Measurements from ENCODE around the gene PROM1.

Gene PROM1

DNA sequence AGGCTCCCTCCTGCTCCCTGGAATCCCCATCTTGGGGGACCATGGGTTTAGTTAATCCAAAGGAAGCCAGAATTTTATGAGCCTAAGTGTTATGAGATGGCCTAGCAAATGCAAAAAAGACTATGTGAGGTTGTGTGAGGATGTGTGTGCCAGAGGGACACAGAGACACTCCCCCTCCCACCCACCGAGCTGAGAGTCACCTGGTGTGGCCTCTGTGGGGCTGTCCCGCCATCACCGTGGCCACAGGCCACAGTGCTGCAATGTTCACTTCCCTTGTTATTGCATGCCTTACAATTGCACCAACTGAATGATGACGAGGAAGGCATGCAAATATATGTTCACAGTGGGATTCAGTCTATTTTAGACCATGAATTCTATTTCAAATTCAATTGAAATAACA is 120.2 kb downstream of the PROM1 start:
- Histone ChIP-seq H3K36me3 (ENCODE audit: control insufficient read depth in 4 of 4, insufficient read depth in 4 of 4, low read length in 3 of 4) (peaks cover 0 to 5% (median 3%) of the 10 kb centered on the region in 4 experiments), H3K4me1 (ENCODE audit: control extremely low read depth in 1 of 4, control insufficient read depth in 4 of 4, insufficient read depth in 4 of 4, low read length in 3 of 4) (peaks cover 5 to 15% (median 10%) of the 10 kb centered on the region in 4 experiments), H3K27ac (ENCODE audit: insufficient read depth in 1 of 2, low read depth in 1 of 2, low read length in 2 of 2, poor library complexity in 1 of 2, severe bottlenecking in 2 of 2) (no peak overlapping the region), H3K9me3 (ENCODE audit: control extremely low read depth in 1 of 5, control insufficient read depth in 4 of 5, insufficient read depth in 2 of 5, low read depth in 1 of 5, low read length in 4 of 5) (peaks cover 0 to 6% (median 1%) of the 10 kb centered on the region in 5 experiments), H3K27me3 (replicated peaks in 2 of 5; ENCODE audit: control insufficient read depth in 4 of 5, insufficient read depth in 5 of 5, low read length in 4 of 5) (no peaks in the 10 kb centered on the region), H3K4me3 (ENCODE audit: control insufficient read depth in 1 of 7, extremely low read depth in 1 of 7, insufficient read depth in 4 of 7, low read depth in 2 of 7, low read length in 6 of 7) (peak overlapping the region in 2 of 7 experiments; percentile 23 to 46)
- peak; percentile 29 to 89 (median 87) for DNase-seq
- POLR2A ChIA-PET = no interaction called here
- 0% methylated on average over 2 of the region's 4 CpGs for WGBS (ENCODE audit: insufficient coverage)
- CTCF ChIA-PET = interaction anchor here (0.6 to 5.8 kb wide), 9 partner anchors 10 to 303 kb away, joined by 3 to 43 read pairs (median 4); no protein-coding TSS in a partner anchor

DNA sequence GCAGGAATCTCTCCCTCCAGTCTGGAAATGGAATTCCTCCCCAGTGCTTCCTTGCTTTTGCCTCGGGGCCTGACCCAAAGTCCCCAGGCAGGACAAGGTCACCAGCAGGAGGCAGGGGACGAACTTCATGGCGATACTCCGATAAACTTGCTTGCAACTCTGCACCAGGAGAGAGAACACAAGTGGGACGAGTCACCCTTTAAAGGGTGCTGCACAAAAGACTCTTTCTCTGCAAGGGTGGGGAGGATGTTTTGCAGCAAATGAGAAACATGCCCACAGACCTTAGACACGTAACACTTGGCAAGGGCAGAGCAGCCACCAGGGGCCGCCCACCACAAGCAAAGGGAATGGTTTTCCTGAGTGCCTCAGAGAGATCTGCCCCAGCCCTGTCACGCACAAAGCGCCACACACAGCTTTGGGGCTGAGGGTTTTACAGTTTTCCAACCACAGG is 120.8 kb downstream of the PROM1 start, which contains the start of gene FGFBP2:
FGFBP2 (minus strand) TSS at position 175 of the 451 bp plus-strand sequence; CDS start at position 129, 46 bp downstream.
- peaks cover 0 to 3% (median 0%) of the 10 kb centered on the region in 4 experiments for H3K36me3 ChIP-seq (ENCODE audit: control insufficient read depth in 4 of 4, insufficient read depth in 4 of 4, low read length in 3 of 4)
- peak; percentile 71 to 88 (median 84) for DNase-seq
- ChIA-PET POLR2A (no interaction called here), CTCF (interaction anchor here (0.6 to 5.8 kb wide), 14 partner anchors 9 to 303 kb away, joined by 3 to 43 read pairs (median 3); no protein-coding TSS in a partner anchor)
- no peak within 1 kb of the TSS for H3K27ac ChIP-seq (ENCODE audit: insufficient read depth in 1 of 2, low read depth in 1 of 2, low read length in 2 of 2, poor library complexity in 1 of 2, severe bottlenecking in 2 of 2)
- peaks cover 5 to 15% (median 10%) of the 10 kb centered on the region in 4 experiments for H3K4me1 ChIP-seq (ENCODE audit: control extremely low read depth in 1 of 4, control insufficient read depth in 4 of 4, insufficient read depth in 4 of 4, low read length in 3 of 4)
- peaks cover 0 to 6% (median 1%) of the 10 kb centered on the region in 5 experiments for H3K9me3 ChIP-seq (ENCODE audit: control extremely low read depth in 1 of 5, control insufficient read depth in 4 of 5, insufficient read depth in 2 of 5, low read depth in 1 of 5, low read length in 4 of 5)
- peak within 1 kb of the TSS in 2 of 7 experiments; percentile 23 to 46 for H3K4me3 ChIP-seq (ENCODE audit: control insufficient read depth in 1 of 7, extremely low read depth in 1 of 7, insufficient read depth in 4 of 7, low read depth in 2 of 7, low read length in 6 of 7)
- H3K27me3 ChIP-seq (replicated peaks in 2 of 5; ENCODE audit: control insufficient read depth in 4 of 5, insufficient read depth in 5 of 5, low read length in 4 of 5) = no peaks in the 10 kb centered on the region
- 50% methylated on average over 9 of the region's 9 CpGs for WGBS (ENCODE audit: insufficient coverage)

DNA sequence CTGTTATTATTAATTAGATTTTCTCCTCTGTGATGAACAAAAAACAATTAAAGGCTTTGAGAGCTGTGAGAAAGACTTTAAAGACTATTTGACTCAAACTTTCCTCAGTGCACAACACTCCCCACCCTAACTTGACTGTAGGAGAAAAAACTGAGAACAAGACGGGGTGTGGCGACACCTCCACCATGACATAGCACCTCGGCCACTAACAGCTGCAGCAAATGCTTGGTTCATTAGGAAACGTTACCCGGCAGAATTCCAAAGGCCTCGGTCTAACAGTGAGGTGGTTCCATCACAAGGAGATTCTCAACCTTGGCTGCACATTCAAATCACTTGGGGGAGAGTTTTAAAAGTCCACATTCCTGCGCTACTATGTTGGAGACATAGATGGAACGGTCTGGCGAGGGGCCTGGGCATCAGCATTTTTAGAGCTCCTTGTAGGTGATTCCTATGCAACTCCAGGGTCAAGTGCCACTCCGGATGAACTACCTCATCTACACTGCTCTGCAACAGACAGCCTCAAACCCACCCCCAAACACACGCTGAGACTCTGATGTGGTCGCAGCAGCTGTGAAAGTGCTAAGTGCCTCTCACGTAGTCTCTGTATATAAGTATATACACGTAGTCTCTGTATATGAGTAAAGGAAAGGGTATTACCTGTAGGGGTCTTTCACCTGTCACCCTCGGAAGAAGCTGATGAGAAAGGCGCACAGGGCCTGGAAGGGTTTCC is 121.9 kb downstream of the PROM1 start:
- CTCF ChIA-PET = interaction anchor here (0.8 to 5.8 kb wide), 16 partner anchors 8 to 482 kb away, joined by 3 to 43 read pairs (median 3); no protein-coding TSS in a partner anchor
- no peak overlapping the region for H3K27ac ChIP-seq (ENCODE audit: insufficient read depth in 1 of 2, low read depth in 1 of 2, low read length in 2 of 2, poor library complexity in 1 of 2, severe bottlenecking in 2 of 2)
- WGBS (ENCODE audit: insufficient coverage) = 87% methylated on average over 6 of the region's 16 CpGs
- no peak for DNase-seq
- no peaks in the 10 kb centered on the region for H3K36me3 ChIP-seq (ENCODE audit: control insufficient read depth in 4 of 4, insufficient read depth in 4 of 4, low read length in 3 of 4)
- POLR2A ChIA-PET = no interaction called here
- H3K4me3 ChIP-seq (ENCODE audit: control insufficient read depth in 1 of 7, extremely low read depth in 1 of 7, insufficient read depth in 4 of 7, low read depth in 2 of 7, low read length in 6 of 7) = no peak overlapping the region
- H3K9me3 ChIP-seq (ENCODE audit: control extremely low read depth in 1 of 5, control insufficient read depth in 4 of 5, insufficient read depth in 2 of 5, low read depth in 1 of 5, low read length in 4 of 5) = peaks cover 0 to 6% (median 0%) of the 10 kb centered on the region in 5 experiments
- no peaks in the 10 kb centered on the region for H3K27me3 ChIP-seq (replicated peaks in 2 of 5; ENCODE audit: control insufficient read depth in 4 of 5, insufficient read depth in 5 of 5, low read length in 4 of 5)
- H3K4me1 ChIP-seq (ENCODE audit: control extremely low read depth in 1 of 4, control insufficient read depth in 4 of 4, insufficient read depth in 4 of 4, low read length in 3 of 4) = peaks cover 5 to 15% (median 10%) of the 10 kb centered on the region in 4 experiments

DNA sequence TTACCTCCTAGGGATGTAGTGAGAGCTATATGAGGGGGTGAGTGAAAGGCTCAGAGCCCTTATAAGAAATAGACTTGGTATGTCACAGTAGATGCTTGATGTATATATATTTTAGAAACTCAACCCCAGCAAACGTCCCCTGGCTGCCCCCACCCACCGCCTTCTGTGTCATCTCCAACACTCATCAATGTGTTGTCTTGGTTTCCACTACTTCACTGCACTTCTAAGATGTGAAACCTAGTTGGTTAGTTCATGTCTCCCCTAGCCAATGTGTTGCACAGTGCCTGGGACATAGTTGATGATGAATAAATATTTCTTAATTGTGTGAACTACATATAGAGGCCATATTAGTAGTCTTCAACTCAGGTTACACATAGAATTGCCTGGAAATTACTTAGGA is 125.3 kb downstream of the PROM1 start:
- H3K4me3 ChIP-seq (ENCODE audit: control insufficient read depth in 1 of 7, extremely low read depth in 1 of 7, insufficient read depth in 4 of 7, low read depth in 2 of 7, low read length in 6 of 7) = no peak overlapping the region
- ChIA-PET POLR2A (no interaction called here), CTCF (interaction anchor here (0.8 to 2.0 kb wide), 6 partner anchors 76 to 232 kb away, joined by 3 to 12 read pairs (median 3); no protein-coding TSS in a partner anchor)
- no peak for DNase-seq
- no peak overlapping the region for H3K27ac ChIP-seq (ENCODE audit: insufficient read depth in 1 of 2, low read depth in 1 of 2, low read length in 2 of 2, poor library complexity in 1 of 2, severe bottlenecking in 2 of 2)
- H3K36me3 ChIP-seq (ENCODE audit: control insufficient read depth in 4 of 4, insufficient read depth in 4 of 4, low read length in 3 of 4) = no peaks in the 10 kb centered on the region
- H3K27me3 ChIP-seq (replicated peaks in 2 of 5; ENCODE audit: control insufficient read depth in 4 of 5, insufficient read depth in 5 of 5, low read length in 4 of 5) = no peaks in the 10 kb centered on the region
- H3K9me3 ChIP-seq (ENCODE audit: control extremely low read depth in 1 of 5, control insufficient read depth in 4 of 5, insufficient read depth in 2 of 5, low read depth in 1 of 5, low read length in 4 of 5) = no peaks in the 10 kb centered on the region
- peaks cover 4 to 10% (median 6%) of the 10 kb centered on the region in 4 experiments for H3K4me1 ChIP-seq (ENCODE audit: control extremely low read depth in 1 of 4, control insufficient read depth in 4 of 4, insufficient read depth in 4 of 4, low read length in 3 of 4)
- no CpG with 5 or more reads among the region's 2 CpGs for WGBS (ENCODE audit: insufficient coverage)

DNA sequence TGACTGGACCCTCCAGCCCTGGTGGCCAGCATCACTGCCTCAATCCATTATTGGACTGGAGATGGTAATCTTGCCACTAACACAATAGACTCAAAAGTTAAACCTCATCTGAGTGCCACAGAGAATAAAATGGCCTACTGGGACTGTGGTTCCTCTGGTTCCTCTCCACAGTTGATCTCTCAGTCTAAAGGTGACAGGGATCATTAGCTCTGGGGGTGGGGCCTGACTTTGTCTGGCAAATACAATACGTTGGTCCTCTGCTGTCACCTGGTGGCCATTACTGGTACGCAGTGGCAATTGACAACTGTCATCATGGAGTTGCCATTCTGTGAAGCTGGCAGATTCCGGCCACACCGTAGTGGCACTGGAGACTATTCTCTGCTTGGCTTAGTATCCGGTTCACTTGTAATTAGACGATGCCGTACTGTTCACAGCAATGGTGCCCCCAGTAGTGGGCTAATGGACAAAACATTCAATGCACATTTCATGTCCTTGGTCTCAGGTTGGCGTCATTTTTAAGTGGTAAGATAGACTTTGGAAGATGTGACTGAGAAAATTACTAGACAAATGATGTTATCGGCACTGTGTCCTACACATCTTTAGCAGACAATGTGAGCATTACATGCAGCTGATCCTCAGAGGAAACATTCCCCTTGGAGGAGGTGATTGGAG is 127.5 kb downstream of the PROM1 start:
- Histone ChIP-seq H3K36me3 (ENCODE audit: control insufficient read depth in 4 of 4, insufficient read depth in 4 of 4, low read length in 3 of 4) (no peaks in the 10 kb centered on the region), H3K27ac (ENCODE audit: insufficient read depth in 1 of 2, low read depth in 1 of 2, low read length in 2 of 2, poor library complexity in 1 of 2, severe bottlenecking in 2 of 2) (no peak overlapping the region), H3K9me3 (ENCODE audit: control extremely low read depth in 1 of 5, control insufficient read depth in 4 of 5, insufficient read depth in 2 of 5, low read depth in 1 of 5, low read length in 4 of 5) (no peaks in the 10 kb centered on the region), H3K27me3 (replicated peaks in 2 of 5; ENCODE audit: control insufficient read depth in 4 of 5, insufficient read depth in 5 of 5, low read length in 4 of 5) (no peaks in the 10 kb centered on the region), H3K4me1 (ENCODE audit: control extremely low read depth in 1 of 4, control insufficient read depth in 4 of 4, insufficient read depth in 4 of 4, low read length in 3 of 4) (peaks cover 0 to 2% (median 0%) of the 10 kb centered on the region in 4 experiments), H3K4me3 (ENCODE audit: control insufficient read depth in 1 of 7, extremely low read depth in 1 of 7, insufficient read depth in 4 of 7, low read depth in 2 of 7, low read length in 6 of 7) (no peak overlapping the region)
- ChIA-PET CTCF (interaction anchor here (0.7 to 5.6 kb wide), 31 partner anchors 8 to 720 kb away, joined by 3 to 109 read pairs (median 3); no protein-coding TSS in a partner anchor), POLR2A (no interaction called here)
- DNase-seq = peak; percentile 82 to 94 (median 91)
- 53% methylated on average over 8 of the region's 9 CpGs for WGBS (ENCODE audit: insufficient coverage)

DNA sequence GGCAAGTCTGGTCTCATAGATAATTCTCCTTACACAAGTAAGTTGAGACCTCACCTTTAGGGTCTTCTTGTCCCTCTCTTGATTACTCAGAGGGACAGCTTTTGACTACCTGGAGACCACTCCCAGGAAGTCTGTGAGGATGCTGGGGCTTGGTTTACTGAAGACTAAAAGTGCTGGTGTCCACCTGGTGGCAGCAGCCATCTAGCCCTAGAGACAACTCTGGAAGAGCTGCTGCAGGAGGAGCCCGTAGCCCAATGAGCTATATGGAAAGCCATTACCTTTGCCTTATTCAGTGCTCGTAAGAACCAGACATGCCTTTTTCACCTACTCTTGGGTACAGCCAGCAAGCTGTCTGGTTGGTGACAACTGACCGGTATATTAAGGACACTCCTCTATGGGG is 128.2 kb downstream of the PROM1 start:
- no peaks in the 10 kb centered on the region for H3K9me3 ChIP-seq (ENCODE audit: control extremely low read depth in 1 of 5, control insufficient read depth in 4 of 5, insufficient read depth in 2 of 5, low read depth in 1 of 5, low read length in 4 of 5)
- ChIA-PET CTCF (interaction anchor here (0.7 to 5.6 kb wide), 31 partner anchors 9 to 719 kb away, joined by 3 to 109 read pairs (median 3); no protein-coding TSS in a partner anchor), POLR2A (no interaction called here)
- no peak for DNase-seq
- H3K4me1 ChIP-seq (ENCODE audit: control extremely low read depth in 1 of 4, control insufficient read depth in 4 of 4, insufficient read depth in 4 of 4, low read length in 3 of 4) = peaks cover 0 to 2% (median 0%) of the 10 kb centered on the region in 4 experiments
- no peak overlapping the region for H3K27ac ChIP-seq (ENCODE audit: insufficient read depth in 1 of 2, low read depth in 1 of 2, low read length in 2 of 2, poor library complexity in 1 of 2, severe bottlenecking in 2 of 2)
- H3K4me3 ChIP-seq (ENCODE audit: control insufficient read depth in 1 of 7, extremely low read depth in 1 of 7, insufficient read depth in 4 of 7, low read depth in 2 of 7, low read length in 6 of 7) = no peak overlapping the region
- H3K36me3 ChIP-seq (ENCODE audit: control insufficient read depth in 4 of 4, insufficient read depth in 4 of 4, low read length in 3 of 4) = no peaks in the 10 kb centered on the region
- WGBS (ENCODE audit: insufficient coverage) = 100% methylated on average over 3 of the region's 3 CpGs
- no peaks in the 10 kb centered on the region for H3K27me3 ChIP-seq (replicated peaks in 2 of 5; ENCODE audit: control insufficient read depth in 4 of 5, insufficient read depth in 5 of 5, low read length in 4 of 5)

Data from common myeloid progenitor, CD34-positive (primary cell).